ENCODE data around the gene SREK1IP1. TPM values are rescaled to one million over a fixed set of nuclear protein-coding genes. Genes with fewer than 3 reads are reported as not detected.

The SREK1IP1 gene
- total and polyA plus RNA-seq, 2 donors (not counting 1 experiment from before 2014, with no cell fraction given), result 4.4 to 25.5 TPM

GRCh38 chr5:64771736-64772135, 3.2 kb upstream of the SREK1IP1 start:
- WGBS (ENCODE audit: insufficient coverage), result 100% methylated on average over 1 of the region's 4 CpGs
- Histone ChIP-seq H3K79me2 (ENCODE audit: control insufficient read depth, insufficient read depth, low read length) (peaks cover 61% of the 10 kb centered on the region), H3K4me1 (ENCODE audit: control insufficient read depth in 2 of 2, insufficient read depth in 2 of 2, low read length in 2 of 2) (peaks cover 27 to 37% of the 10 kb centered on the region in 2 donors), H3K9me3 (ENCODE audit: control extremely low read depth in 1 of 3, control insufficient read depth in 2 of 3, insufficient read depth in 1 of 3, low read length in 2 of 3) (no peaks in the 10 kb centered on the region), H3K4me2 (replicated peaks; ENCODE audit: low read depth, low read length, poor library complexity, severe bottlenecking) (no peak overlapping the region), H2AFZ (ENCODE audit: insufficient read depth, low read depth, low read length, poor library complexity, severe bottlenecking) (no peak overlapping the region), H3K9ac (ENCODE audit: low read length) (no peak overlapping the region), H3K4me3 (ENCODE audit: control extremely low read depth in 1 of 5, extremely low read depth in 1 of 5, insufficient read depth in 1 of 5, low read depth in 2 of 5, low read length in 4 of 5) (no peak overlapping the region), H4K20me1 (ENCODE audit: control insufficient read depth, insufficient read depth, low read length, poor library complexity, severe bottlenecking) (no peaks in the 10 kb centered on the region), H3K27ac (ENCODE audit: low read length in 2 of 2) (no peak overlapping the region), H3K27me3 (replicated peaks in 1 of 4; ENCODE audit: control extremely low read depth in 1 of 4, control insufficient read depth in 3 of 4, insufficient read depth in 4 of 4, low read length in 3 of 4) (no peaks in the 10 kb centered on the region), H3K36me3 (replicated peaks in 1 of 2; ENCODE audit: control extremely low read depth in 1 of 2, control insufficient read depth in 1 of 2, extremely low read depth in 1 of 2, insufficient read depth in 2 of 2, low read length in 1 of 2) (peaks cover 0 to 7% of the 10 kb centered on the region in 2 experiments)
- Mint-ChIP-seq H3K27me3 (no peaks in the 10 kb centered on the region), H3K4me3 (no peak overlapping the region), H3K27ac (no peak overlapping the region), H3K9me3 (ENCODE audit: insufficient read depth) (no peaks in the 10 kb centered on the region), H3K4me1 (peaks cover 51% of the 10 kb centered on the region)
- ATAC-seq (ENCODE audit: low read depth), result no peak
- ChIA-PET CTCF (no interaction called here), POLR2A (interaction anchor here (0.7 kb wide), 1 partner anchor 499 kb away, joined by 3 read pairs; no protein-coding TSS in a partner anchor)
- intact Hi-C loops (cut with micrococcal nuclease), result no loop called here
- no peak for DNase-seq
- TF ChIP-seq EZH2 (IDR thresholded peaks at IDR 0.05; ENCODE audit: borderline replicate concordance, insufficient read depth, low read depth, low read length, poor library complexity, severe bottlenecking) (no peak), CTCF (IDR thresholded peaks at IDR 0.05) (no peak)

- H3K4me1 Mint-ChIP-seq, result peaks cover 57% of the 10 kb centered on the region
- Histone ChIP-seq H3K9me3 (ENCODE audit: control extremely low read depth in 1 of 3, control insufficient read depth in 2 of 3, insufficient read depth in 1 of 3, low read length in 2 of 3) (no peaks in the 10 kb centered on the region), H3K4me1 (ENCODE audit: control insufficient read depth in 2 of 2, insufficient read depth in 2 of 2, low read length in 2 of 2) (peaks cover 35 to 44% of the 10 kb centered on the region in 2 donors), H4K20me1 (ENCODE audit: control insufficient read depth, insufficient read depth, low read length, poor library complexity, severe bottlenecking) (no peaks in the 10 kb centered on the region), H3K4me3 (ENCODE audit: control extremely low read depth in 1 of 5, extremely low read depth in 1 of 5, insufficient read depth in 1 of 5, low read depth in 2 of 5, low read length in 4 of 5) (peak overlapping the region in 3 of 5 experiments; percentile 94 to 96 (median 96)), H3K9ac (ENCODE audit: low read length) (peak overlapping the region; percentile 97), H2AFZ (ENCODE audit: insufficient read depth, low read depth, low read length, poor library complexity, severe bottlenecking) (no peak overlapping the region), H3K27me3 (replicated peaks in 1 of 4; ENCODE audit: control extremely low read depth in 1 of 4, control insufficient read depth in 3 of 4, insufficient read depth in 4 of 4, low read length in 3 of 4) (no peaks in the 10 kb centered on the region), H3K27ac (ENCODE audit: low read length in 2 of 2) (no peak overlapping the region), H3K79me2 (ENCODE audit: control insufficient read depth, insufficient read depth, low read length) (peaks cover 64% of the 10 kb centered on the region), H3K36me3 (replicated peaks in 1 of 2; ENCODE audit: control extremely low read depth in 1 of 2, control insufficient read depth in 1 of 2, extremely low read depth in 1 of 2, insufficient read depth in 2 of 2, low read length in 1 of 2) (peaks cover 2 to 3% of the 10 kb centered on the region in 2 experiments), H3K4me2 (replicated peaks; ENCODE audit: low read depth, low read length, poor library complexity, severe bottlenecking) (peak overlapping the region; percentile 87)
- intact Hi-C loops (cut with micrococcal nuclease), result loop anchor here (2.0 to 10.0 kb wide), 5 partner anchors 15 to 1155 kb away; partner anchors contain the start of genes NLN and SGTB
- H3K9me3 Mint-ChIP-seq (ENCODE audit: insufficient read depth), result no peaks in the 10 kb centered on the region
- no peak for TF ChIP-seq CTCF (IDR thresholded peaks at IDR 0.05)
- TF ChIP-seq EZH2 (IDR thresholded peaks at IDR 0.05; ENCODE audit: borderline replicate concordance, insufficient read depth, low read depth, low read length, poor library complexity, severe bottlenecking), result no peak
- DNase-seq (no peak), ATAC-seq (ENCODE audit: low read depth) (no peak)
- H3K27ac Mint-ChIP-seq, result no peak overlapping the region
- no peaks in the 10 kb centered on the region for H3K27me3 Mint-ChIP-seq
- ChIA-PET CTCF (interaction anchor here (0.9 to 2.7 kb wide), 3 partner anchors 9 to 713 kb away, joined by 4 to 14 read pairs (median 5); no protein-coding TSS in a partner anchor), POLR2A (no interaction called here)
- peak overlapping the region; percentile 99 for H3K4me3 Mint-ChIP-seq
Measured at GRCh38 chr5:64769855-64770254, 1.4 kb upstream of the SREK1IP1 start.

All from B cell (primary cell).